ENCODE results near the gene RPRD1B. TPM values are rescaled to one million over a fixed set of nuclear protein-coding genes. Genes with fewer than 3 reads are reported as not detected.
A peak's percentile ranks its signal among the peaks of the same experiment; 100 is the strongest.

The RPRD1B gene
- polyA plus RNA-seq, 3 donors = 3.6 to 12.3 (median 4.7) TPM

GRCh38 chr20:38032585-38033329 lies 789 bp upstream of the RPRD1B start:
- Mint-ChIP-seq H3K4me1 (peaks cover 56% of the 10 kb centered on the region), H3K27me3 (ENCODE audit: low read depth in 3 of 3) (peaks cover 0 to 1% (median 0%) of the 10 kb centered on the region in 3 donors), H3K36me3 (peaks cover 15 to 22% of the 10 kb centered on the region in 2 donors), H3K9me3 (no peaks in the 10 kb centered on the region), H3K27ac (peak overlapping the region; percentile 95 to 100 (median 100)), H3K4me3 (peak overlapping the region; percentile 94 to 95)
- Histone ChIP-seq H3K36me3 (replicated peaks in 1 of 2; ENCODE audit: control insufficient read depth in 1 of 2, insufficient read depth in 2 of 2, low read length in 2 of 2) (peaks cover 2 to 26% of the 10 kb centered on the region in 2 donors), H3K27me3 (ENCODE audit: control insufficient read depth in 2 of 2, insufficient read depth in 2 of 2, low read length in 2 of 2) (no peaks in the 10 kb centered on the region), H3K9ac (ENCODE audit: insufficient read depth, low read length, poor library complexity, severe bottlenecking) (peak overlapping the region; percentile 98), H3K4me3 (replicated peaks in 1 of 3; ENCODE audit: low read depth in 2 of 3, low read length in 3 of 3) (peak overlapping the region; percentile 64 to 93 (median 85)), H2AFZ (ENCODE audit: insufficient read depth, low read depth, low read length, poor library complexity, severe bottlenecking) (peak overlapping the region; percentile 90), H3K27ac (ENCODE audit: low read depth in 1 of 2, low read length in 2 of 2) (peak overlapping the region; percentile 79 to 99), H4K20me1 (ENCODE audit: insufficient read depth, low read length) (no peaks in the 10 kb centered on the region), H3K4me1 (ENCODE audit: control insufficient read depth in 1 of 2, insufficient read depth in 2 of 2, low read length in 2 of 2) (peaks cover 30 to 41% of the 10 kb centered on the region in 2 donors), H3K4me2 (replicated peaks; ENCODE audit: extremely low read depth, low read length, poor library complexity, severe bottlenecking) (peak overlapping the region; percentile 86), H3K79me2 (ENCODE audit: insufficient read depth, low read length) (peaks cover 98% of the 10 kb centered on the region), H3K9me3 (replicated peaks in 1 of 2; ENCODE audit: control insufficient read depth in 1 of 2, insufficient read depth in 1 of 2, low read length in 2 of 2) (no peaks in the 10 kb centered on the region)
- peak in 1 of 3 donors; percentile 10 for DNase-seq
- TF ChIP-seq CTCF (IDR thresholded peaks at IDR 0.05) = no peak
- intact Hi-C loops (cut with micrococcal nuclease) = loop anchor here (5.0 to 10.0 kb wide), 2 partner anchors 402 to 415 kb away; partner anchors contain the start of gene SNHG17 (in 1 of the 2)
- WGBS (ENCODE audit: insufficient coverage) = 32% methylated on average over 22 of the region's 28 CpGs

GRCh38 chr20:38034108-38034649 lies 633 bp downstream of the RPRD1B start:
- WGBS (ENCODE audit: insufficient coverage) = 16% methylated on average over 8 of the region's 14 CpGs
- Histone ChIP-seq H3K4me3 (replicated peaks in 1 of 3; ENCODE audit: low read depth in 2 of 3, low read length in 3 of 3) (peak overlapping the region; percentile 64 to 93 (median 85)), H3K27ac (ENCODE audit: low read depth in 1 of 2, low read length in 2 of 2) (peak overlapping the region; percentile 79 to 99), H3K27me3 (ENCODE audit: control insufficient read depth in 2 of 2, insufficient read depth in 2 of 2, low read length in 2 of 2) (no peaks in the 10 kb centered on the region), H4K20me1 (ENCODE audit: insufficient read depth, low read length) (peaks cover 4% of the 10 kb centered on the region), H3K36me3 (replicated peaks in 1 of 2; ENCODE audit: control insufficient read depth in 1 of 2, insufficient read depth in 2 of 2, low read length in 2 of 2) (peaks cover 2 to 26% of the 10 kb centered on the region in 2 donors), H3K9me3 (replicated peaks in 1 of 2; ENCODE audit: control insufficient read depth in 1 of 2, insufficient read depth in 1 of 2, low read length in 2 of 2) (no peaks in the 10 kb centered on the region), H3K4me1 (ENCODE audit: control insufficient read depth in 1 of 2, insufficient read depth in 2 of 2, low read length in 2 of 2) (peaks cover 30 to 41% of the 10 kb centered on the region in 2 donors), H3K9ac (ENCODE audit: insufficient read depth, low read length, poor library complexity, severe bottlenecking) (peak overlapping the region; percentile 98), H3K4me2 (replicated peaks; ENCODE audit: extremely low read depth, low read length, poor library complexity, severe bottlenecking) (peak overlapping the region; percentile 86), H2AFZ (ENCODE audit: insufficient read depth, low read depth, low read length, poor library complexity, severe bottlenecking) (peak overlapping the region; percentile 90), H3K79me2 (ENCODE audit: insufficient read depth, low read length) (peaks cover 98% of the 10 kb centered on the region)
- Mint-ChIP-seq H3K27me3 (ENCODE audit: low read depth in 3 of 3) (peaks cover 0 to 1% (median 0%) of the 10 kb centered on the region in 3 donors), H3K36me3 (peaks cover 12 to 19% of the 10 kb centered on the region in 2 donors), H3K9me3 (no peaks in the 10 kb centered on the region), H3K27ac (peak overlapping the region; percentile 95 to 100 (median 100)), H3K4me3 (peak overlapping the region; percentile 94 to 95), H3K4me1 (peaks cover 50% of the 10 kb centered on the region)
- DNase-seq = no peak
- TF ChIP-seq CTCF (IDR thresholded peaks at IDR 0.05) = no peak
- intact Hi-C loops (cut with micrococcal nuclease) = loop anchor here (5.0 to 10.0 kb wide), 2 partner anchors 401 to 413 kb away; partner anchors contain the start of gene SNHG17 (in 1 of the 2)
